SK-N-MC (cell line): ENCODE results near the gene ZC3H12C.

ENCODE experiments used
- EZH2 ChIP-seq: fragments of 200-600 bp; sonication (generic); IDR thresholded peaks from one replicate; pipeline ENCODE4 v1.6.1; 2017; ENCODE audit warnings: antibody characterized with exemption
- FOXP2 ChIP-seq: optimal IDR thresholded peaks from 2 replicates; pipeline ENCODE3; 2011; ENCODE audit warnings: mild to moderate bottlenecking, moderate library complexity; ENCODE audit not compliant: insufficient read depth; ENCODE audit errors: extremely low read length, control extremely low read depth
- POLR2AphosphoS5 ChIP-seq: IDR thresholded peaks from 2 replicates; pipeline ENCODE4 v1.6.1; 2012; ENCODE audit warnings: mild to moderate bottlenecking, low read depth, low read length, borderline replicate concordance

- TF ChIP-seq POLR2AphosphoS5, result no peak
- no peak for TF ChIP-seq EZH2
- TF ChIP-seq FOXP2, result no peak
These were observed 2.4 kb downstream of the ZC3H12C start for GRCh38 chr11:110095554-110095953.
